Measurements from ENCODE around the gene FLCN.

- TF ChIP-seq, protein P1, sequence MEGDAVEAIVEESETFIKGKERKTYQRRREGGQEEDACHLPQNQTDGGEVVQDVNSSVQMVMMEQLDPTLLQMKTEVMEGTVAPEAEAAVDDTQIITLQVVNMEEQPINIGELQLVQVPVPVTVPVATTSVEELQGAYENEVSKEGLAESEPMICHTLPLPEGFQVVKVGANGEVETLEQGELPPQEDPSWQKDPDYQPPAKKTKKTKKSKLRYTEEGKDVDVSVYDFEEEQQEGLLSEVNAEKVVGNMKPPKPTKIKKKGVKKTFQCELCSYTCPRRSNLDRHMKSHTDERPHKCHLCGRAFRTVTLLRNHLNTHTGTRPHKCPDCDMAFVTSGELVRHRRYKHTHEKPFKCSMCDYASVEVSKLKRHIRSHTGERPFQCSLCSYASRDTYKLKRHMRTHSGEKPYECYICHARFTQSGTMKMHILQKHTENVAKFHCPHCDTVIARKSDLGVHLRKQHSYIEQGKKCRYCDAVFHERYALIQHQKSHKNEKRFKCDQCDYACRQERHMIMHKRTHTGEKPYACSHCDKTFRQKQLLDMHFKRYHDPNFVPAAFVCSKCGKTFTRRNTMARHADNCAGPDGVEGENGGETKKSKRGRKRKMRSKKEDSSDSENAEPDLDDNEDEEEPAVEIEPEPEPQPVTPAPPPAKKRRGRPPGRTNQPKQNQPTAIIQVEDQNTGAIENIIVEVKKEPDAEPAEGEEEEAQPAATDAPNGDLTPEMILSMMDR (IDR thresholded peaks at IDR 0.05; ENCODE audit: insufficient read depth, low read length), result no peak
- no peak for TF ChIP-seq SPI1 (IDR thresholded peaks at IDR 0.05; ENCODE audit: borderline replicate concordance, low read depth)
- TF ChIP-seq, protein P2, sequence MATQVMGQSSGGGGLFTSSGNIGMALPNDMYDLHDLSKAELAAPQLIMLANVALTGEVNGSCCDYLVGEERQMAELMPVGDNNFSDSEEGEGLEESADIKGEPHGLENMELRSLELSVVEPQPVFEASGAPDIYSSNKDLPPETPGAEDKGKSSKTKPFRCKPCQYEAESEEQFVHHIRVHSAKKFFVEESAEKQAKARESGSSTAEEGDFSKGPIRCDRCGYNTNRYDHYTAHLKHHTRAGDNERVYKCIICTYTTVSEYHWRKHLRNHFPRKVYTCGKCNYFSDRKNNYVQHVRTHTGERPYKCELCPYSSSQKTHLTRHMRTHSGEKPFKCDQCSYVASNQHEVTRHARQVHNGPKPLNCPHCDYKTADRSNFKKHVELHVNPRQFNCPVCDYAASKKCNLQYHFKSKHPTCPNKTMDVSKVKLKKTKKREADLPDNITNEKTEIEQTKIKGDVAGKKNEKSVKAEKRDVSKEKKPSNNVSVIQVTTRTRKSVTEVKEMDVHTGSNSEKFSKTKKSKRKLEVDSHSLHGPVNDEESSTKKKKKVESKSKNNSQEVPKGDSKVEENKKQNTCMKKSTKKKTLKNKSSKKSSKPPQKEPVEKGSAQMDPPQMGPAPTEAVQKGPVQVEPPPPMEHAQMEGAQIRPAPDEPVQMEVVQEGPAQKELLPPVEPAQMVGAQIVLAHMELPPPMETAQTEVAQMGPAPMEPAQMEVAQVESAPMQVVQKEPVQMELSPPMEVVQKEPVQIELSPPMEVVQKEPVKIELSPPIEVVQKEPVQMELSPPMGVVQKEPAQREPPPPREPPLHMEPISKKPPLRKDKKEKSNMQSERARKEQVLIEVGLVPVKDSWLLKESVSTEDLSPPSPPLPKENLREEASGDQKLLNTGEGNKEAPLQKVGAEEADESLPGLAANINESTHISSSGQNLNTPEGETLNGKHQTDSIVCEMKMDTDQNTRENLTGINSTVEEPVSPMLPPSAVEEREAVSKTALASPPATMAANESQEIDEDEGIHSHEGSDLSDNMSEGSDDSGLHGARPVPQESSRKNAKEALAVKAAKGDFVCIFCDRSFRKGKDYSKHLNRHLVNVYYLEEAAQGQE (IDR thresholded peaks at IDR 0.05; ENCODE audit: insufficient replicate concordance, low read depth), result no peak
Measured at GRCh38 chr17:17285951-17286350, 49.0 kb upstream of the FLCN start.
